ENCODE measurements around the gene NME5.

GRCh38 chr5:138141734-138142133 lies 2.5 kb upstream of the NME5 start:
- no peak for TF ChIP-seq CTCF (conservative IDR thresholded peaks at IDR 0.05)
- no peak for TF ChIP-seq EZH2 (IDR thresholded peaks at IDR 0.05; ENCODE audit: low read depth)

All from PC-9 (cell line).